NOMO-1 (cell line): ENCODE results near the gene DYSF.

Experiments used
- DNase-seq, 2 experiments: peaks; one replicate each; lab custom pipeline; 2025; ENCODE audit not compliant: unreplicated experiment in 2 of 2; lab: John Stamatoyannopoulos, UW

Gene DYSF

GRCh38 chr2:71714601-71715240, 261.4 kb downstream of the DYSF start:
- DNase-seq: no peak

GRCh38 chr2:71715241-71715750, 261.9 kb downstream of the DYSF start:
- DNase-seq: no peak

- DNase-seq: no peak
Measured at GRCh38 chr2:71715951-71716696, 262.8 kb downstream of the DYSF start.

- DNase-seq: no peak
Measured at GRCh38 chr2:71716697-71717624, 263.6 kb downstream of the DYSF start.

GRCh38 chr2:71718686-71719085, 265.3 kb downstream of the DYSF start:
- DNase-seq: no peak

GRCh38 chr2:71719520-71720282, 266.3 kb downstream of the DYSF start:
- DNase-seq: no peak

GRCh38 chr2:71720283-71720560, 266.9 kb downstream of the DYSF start:
- DNase-seq: no peak

- no peak for DNase-seq
Measured at GRCh38 chr2:71720596-71721361, 267.4 kb downstream of the DYSF start.

GRCh38 chr2:71721362-71721665, 268.0 kb downstream of the DYSF start:
- no peak for DNase-seq

- DNase-seq: no peak
Measured at GRCh38 chr2:71721669-71722068, 268.3 kb downstream of the DYSF start.

GRCh38 chr2:71722286-71722685, 268.9 kb downstream of the DYSF start:
- DNase-seq: no peak

GRCh38 chr2:71724793-71725192, 271.4 kb downstream of the DYSF start:
- DNase-seq: no peak

GRCh38 chr2:71725836-71726235, 272.5 kb downstream of the DYSF start:
- DNase-seq: no peak

GRCh38 chr2:71727562-71727961, 274.2 kb downstream of the DYSF start:
- no peak for DNase-seq

- DNase-seq: no peak
Measured at GRCh38 chr2:71728036-71728435, 274.7 kb downstream of the DYSF start.

- no peak for DNase-seq
Measured at GRCh38 chr2:71730785-71731383, 277.5 kb downstream of the DYSF start.

GRCh38 chr2:71734620-71735019, 281.3 kb downstream of the DYSF start:
- DNase-seq: no peak

GRCh38 chr2:71735676-71736075, 282.3 kb downstream of the DYSF start:
- DNase-seq: no peak
